Measurements from ENCODE around the gene RNF25.

DNA sequence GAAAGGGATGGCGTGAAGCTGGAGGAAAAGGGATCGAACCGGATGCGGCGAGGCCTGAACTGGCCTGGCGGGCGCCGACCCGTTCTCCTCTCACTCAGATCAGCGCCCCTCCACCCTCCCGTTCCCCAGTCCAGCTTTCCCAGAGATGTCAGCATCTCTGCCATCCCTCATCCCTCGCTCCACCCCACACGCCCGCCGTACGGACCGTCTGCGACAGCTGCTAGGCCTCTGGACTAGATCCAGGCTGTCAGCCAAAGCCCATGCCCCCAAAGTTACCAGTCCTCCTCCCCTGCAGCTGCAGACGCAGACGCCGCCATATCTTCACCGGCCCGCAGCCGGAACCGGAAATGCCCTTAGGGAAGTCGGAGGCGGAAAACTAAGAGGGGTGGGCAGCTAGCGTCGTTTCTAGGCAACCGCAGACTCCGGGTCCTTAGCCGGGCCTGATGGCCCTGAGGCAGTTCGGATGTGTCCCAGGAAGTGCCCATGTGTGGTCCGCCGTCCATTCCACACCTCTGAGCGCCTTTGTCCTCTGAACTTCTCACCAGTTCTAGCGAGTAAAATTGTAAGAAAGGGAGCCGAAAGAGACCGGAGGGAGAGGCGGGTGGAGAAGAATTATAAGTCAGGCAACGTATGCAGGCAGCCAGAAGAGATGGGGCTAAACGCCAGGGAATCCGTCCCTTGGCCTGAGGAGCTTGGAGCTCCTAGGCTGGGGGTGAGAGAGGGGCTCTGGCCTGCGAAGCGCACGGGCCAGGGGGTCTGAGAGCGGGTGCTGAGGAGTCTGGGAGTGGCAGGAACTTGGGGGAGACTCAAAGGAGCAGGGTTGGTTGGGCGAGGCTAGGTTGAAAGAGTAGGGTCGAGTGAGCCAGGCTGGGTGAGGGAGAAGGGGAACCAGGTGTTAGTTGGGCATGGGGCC is at the start of gene RNF25, which contains the start of gene STK36:
- TF ChIP-seq, protein P1, sequence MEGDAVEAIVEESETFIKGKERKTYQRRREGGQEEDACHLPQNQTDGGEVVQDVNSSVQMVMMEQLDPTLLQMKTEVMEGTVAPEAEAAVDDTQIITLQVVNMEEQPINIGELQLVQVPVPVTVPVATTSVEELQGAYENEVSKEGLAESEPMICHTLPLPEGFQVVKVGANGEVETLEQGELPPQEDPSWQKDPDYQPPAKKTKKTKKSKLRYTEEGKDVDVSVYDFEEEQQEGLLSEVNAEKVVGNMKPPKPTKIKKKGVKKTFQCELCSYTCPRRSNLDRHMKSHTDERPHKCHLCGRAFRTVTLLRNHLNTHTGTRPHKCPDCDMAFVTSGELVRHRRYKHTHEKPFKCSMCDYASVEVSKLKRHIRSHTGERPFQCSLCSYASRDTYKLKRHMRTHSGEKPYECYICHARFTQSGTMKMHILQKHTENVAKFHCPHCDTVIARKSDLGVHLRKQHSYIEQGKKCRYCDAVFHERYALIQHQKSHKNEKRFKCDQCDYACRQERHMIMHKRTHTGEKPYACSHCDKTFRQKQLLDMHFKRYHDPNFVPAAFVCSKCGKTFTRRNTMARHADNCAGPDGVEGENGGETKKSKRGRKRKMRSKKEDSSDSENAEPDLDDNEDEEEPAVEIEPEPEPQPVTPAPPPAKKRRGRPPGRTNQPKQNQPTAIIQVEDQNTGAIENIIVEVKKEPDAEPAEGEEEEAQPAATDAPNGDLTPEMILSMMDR (conservative IDR thresholded peaks at IDR 0.05): no peak
- TF ChIP-seq EZH2 (IDR thresholded peaks at IDR 0.05; ENCODE audit: low read depth): no peak

Measured in PC-9 (cell line).